Keratinocyte (primary cell): ENCODE data around the gene SRF. TPM values are rescaled to one million over a fixed set of nuclear protein-coding genes. Genes with fewer than 3 reads are reported as not detected.

Experiments used
- DNase-seq: peaks from one replicate; pipeline ENCODE4 v3.0.0-alpha.2; 2011; ENCODE audit warnings: low read depth, missing footprints, low spot score
- FAIRE-seq: peaks from 2 replicates; lab custom pipeline; 2011; peaks lifted over from hg19 to GRCh38; lab: Jason Lieb, UNC
- H2AFZ ChIP-seq: 2 replicates; pipeline ENCODE4 v1.6.0; 2012; ENCODE audit warnings: low read length, control low read depth, inconsistent platforms; ENCODE audit not compliant: control insufficient read depth
- H3K27ac ChIP-seq: 2 replicates; pipeline ENCODE4 v1.5.1; 2011; ENCODE audit warnings: low read length; ENCODE audit not compliant: control insufficient read depth, insufficient read depth
- H3K27me3 ChIP-seq: 3 replicates; pipeline ENCODE4 v1.6.0; 2011; ENCODE audit warnings: low read length; ENCODE audit not compliant: control insufficient read depth, insufficient read depth; ENCODE audit errors: extremely low read depth
- H3K36me3 ChIP-seq, 2 experiments: 2 replicates in 1 of 2; 3 replicates in 1 of 2; pipeline ENCODE4 v1.5.1; 2011; ENCODE audit warnings: low read length in 2 of 2, mild to moderate bottlenecking in 1 of 2; ENCODE audit not compliant: control insufficient read depth in 2 of 2, insufficient read depth in 2 of 2; ENCODE audit errors: extremely low read depth in 1 of 2
- H3K4me1 ChIP-seq: 3 replicates; pipeline ENCODE4 v1.5.1; 2011; ENCODE audit warnings: low read length; ENCODE audit not compliant: control insufficient read depth, insufficient read depth; ENCODE audit errors: extremely low read depth
- H3K4me2 ChIP-seq: 3 replicates; pipeline ENCODE4 v1.6.0; 2011; ENCODE audit warnings: low read depth, low read length; ENCODE audit not compliant: control insufficient read depth, insufficient read depth; ENCODE audit errors: extremely low read depth
- H3K4me3 ChIP-seq, 3 experiments: fragments of 200-600 bp in 1 of 3; sonication (generic) in 1 of 3; 2 replicates in 2 of 3; 3 replicates in 1 of 3; pipeline ENCODE4 v1.5.1; 2011 to 2016; ENCODE audit warnings: low read length in 3 of 3, mild to moderate bottlenecking in 3 of 3, control low read depth in 2 of 3, inconsistent platforms in 1 of 3, low read depth in 1 of 3, mixed read lengths in 1 of 3, mixed run types in 1 of 3, moderate library complexity in 1 of 3; ENCODE audit not compliant: control insufficient read depth in 2 of 3, insufficient read depth in 2 of 3; ENCODE audit errors: extremely low read depth in 1 of 3
- H3K79me2 ChIP-seq: 2 replicates; pipeline ENCODE4 v1.6.0; 2012; ENCODE audit warnings: low read length; ENCODE audit not compliant: control insufficient read depth, insufficient read depth
- H3K9ac ChIP-seq: 3 replicates; pipeline ENCODE4 v1.6.0; 2011; ENCODE audit warnings: low read length; ENCODE audit not compliant: control insufficient read depth, insufficient read depth; ENCODE audit errors: extremely low read depth
- H3K9me1 ChIP-seq: 3 replicates; pipeline ENCODE4 v1.6.0; 2011; ENCODE audit warnings: low read length; ENCODE audit not compliant: control insufficient read depth, insufficient read depth; ENCODE audit errors: extremely low read depth
- H3K9me3 ChIP-seq: 2 replicates; pipeline ENCODE4 v1.5.1; 2012; ENCODE audit warnings: low read depth, low read length; ENCODE audit not compliant: control insufficient read depth
- H4K20me1 ChIP-seq: 3 replicates; pipeline ENCODE4 v1.6.0; 2011; ENCODE audit warnings: low read length; ENCODE audit not compliant: control insufficient read depth, insufficient read depth; ENCODE audit errors: extremely low read depth
- CTCF ChIP-seq, 3 experiments: IDR thresholded peaks in 1 of 3; conservative IDR thresholded peaks in 1 of 3; optimal IDR thresholded peaks in 1 of 3; 2 replicates in 2 of 3; 3 replicates in 1 of 3; pipeline versions ENCODE3 to v1.5.1; 2011; ENCODE audit warnings: low read length in 3 of 3, mild to moderate bottlenecking in 3 of 3, moderate library complexity in 2 of 3, control low read depth in 1 of 3, inconsistent platforms in 1 of 3; ENCODE audit not compliant: insufficient read depth in 2 of 3; ENCODE audit errors: extremely low read depth in 1 of 3
- EZH2 ChIP-seq: IDR thresholded peaks from one replicate; pipeline ENCODE4 v1.6.1; 2012; ENCODE audit warnings: inconsistent platforms, mild to moderate bottlenecking, low read length, moderate library complexity
- dilution Hi-C: fragments of 300-500 bp; cut with MboI; formaldehyde crosslinking; loops from one replicate; pipeline ENCODE4 v1.7.0; 2020; ENCODE audit warnings: low sequenced_read_pairs; ENCODE audit not compliant: extremely low pct_ligation_motif_present
- polyA plus RNA-seq, 5 experiments: library from polyadenylated mRNA; depleted of rRNA in 3 of 5; stranded (reverse) in 3 of 5; stranded (forward) in 1 of 5; unstranded in 1 of 5; fragments of >200 nt; gene quantifications; 1 replicate in 1 of 5; 2 replicates in 3 of 5; 3 replicates in 1 of 5; pipeline versions ENCODE4 v1.2.1 to v1.2.3, GENCODE V29; 2011 to 2012; ENCODE audit warnings: missing spikeins in 2 of 5, low read depth in 1 of 5, low replicate concordance in 1 of 5

SRF gene
- polyA plus RNA-seq, 1 donor (not counting 4 experiments of a cell fraction or from before 2014, with no cell fraction given) = 28.5 TPM

- H3K9me3 ChIP-seq = no peaks in the 10 kb centered on the region
- H4K20me1 ChIP-seq = no peaks in the 10 kb centered on the region
- peaks cover 38% of the 10 kb centered on the region for H3K4me1 ChIP-seq
- FAIRE-seq (peak; percentile 81), DNase-seq (no peak)
- H3K4me2 ChIP-seq = peak overlapping the region; percentile 69
- H3K27ac ChIP-seq = peak overlapping the region; percentile 72
- dilution Hi-C loops = no loop called here
- peak overlapping the region; percentile 50 for H3K9ac ChIP-seq
- peaks cover 5 to 23% of the 10 kb centered on the region in 2 experiments for H3K36me3 ChIP-seq
- H3K79me2 ChIP-seq = peaks cover 33% of the 10 kb centered on the region
- no peaks in the 10 kb centered on the region for H3K27me3 ChIP-seq
- H3K9me1 ChIP-seq = peaks cover 6% of the 10 kb centered on the region
- TF ChIP-seq CTCF (optimal IDR thresholded peaks at IDR 0.05 in 1 of 3, IDR thresholded peaks at IDR 0.05 in 1 of 3, conservative IDR thresholded peaks at IDR 0.05 in 1 of 3; ENCODE audit: extremely low read depth in 1 of 3, insufficient read depth in 2 of 3, low read length in 3 of 3) (no peak), EZH2 (no peak)
- H3K4me3 ChIP-seq = peak overlapping the region in 2 of 3 experiments; percentile 45 to 58
- peak overlapping the region; percentile 4 for H2AFZ ChIP-seq
Measured at GRCh38 chr6:43186706-43187105, 15.6 kb downstream of the SRF start.

DNA sequence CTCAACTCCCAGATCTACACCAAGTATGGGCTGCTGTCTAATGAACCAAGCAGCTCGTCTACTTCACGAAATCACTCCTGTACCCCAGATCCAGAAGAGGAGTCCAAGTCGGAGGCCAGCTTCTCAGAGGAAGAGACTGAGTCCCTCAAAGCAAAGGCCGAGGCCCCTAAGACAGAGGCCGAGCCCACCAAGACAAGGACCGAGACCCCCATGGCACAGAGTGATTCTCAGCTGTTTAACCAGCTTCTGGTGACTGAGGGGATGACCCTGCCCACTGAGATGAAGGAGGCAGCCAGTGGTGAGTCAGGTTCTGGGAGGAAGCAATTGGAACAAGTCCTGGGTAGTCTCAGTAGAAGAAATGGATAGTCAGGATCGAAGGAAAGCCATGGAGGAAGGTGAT, 16.8 kb downstream of the SRF start:
- no peak for FAIRE-seq
- peaks cover 6% of the 10 kb centered on the region for H3K9me1 ChIP-seq
- dilution Hi-C loops = no loop called here
- H3K9me3 ChIP-seq = no peaks in the 10 kb centered on the region
- H3K27me3 ChIP-seq = no peaks in the 10 kb centered on the region
- TF ChIP-seq EZH2 (no peak), CTCF (optimal IDR thresholded peaks at IDR 0.05 in 1 of 3, IDR thresholded peaks at IDR 0.05 in 1 of 3, conservative IDR thresholded peaks at IDR 0.05 in 1 of 3; ENCODE audit: extremely low read depth in 1 of 3, insufficient read depth in 2 of 3, low read length in 3 of 3) (no peak)
- H3K36me3 ChIP-seq = peaks cover 7 to 26% of the 10 kb centered on the region in 2 experiments
- no peak overlapping the region for H2AFZ ChIP-seq
- H3K9ac ChIP-seq = no peak overlapping the region
- H3K79me2 ChIP-seq = peaks cover 30% of the 10 kb centered on the region
- H3K4me2 ChIP-seq = peak overlapping the region; percentile 69
- no peaks in the 10 kb centered on the region for H4K20me1 ChIP-seq
- no peak for DNase-seq
- peak overlapping the region; percentile 72 for H3K27ac ChIP-seq
- H3K4me1 ChIP-seq = peaks cover 31% of the 10 kb centered on the region
- H3K4me3 ChIP-seq = peak overlapping the region in 1 of 3 experiments; percentile 45
